Upper lobe of left lung (tissue), 4 donors: Measurements from ENCODE around the gene FAM111B.

Experiments used
- POLR2A ChIP-seq, 4 donors: fragments of 450-650 bp; IDR thresholded peaks; one replicate each; pipeline ENCODE4 v1.5.1; 2016 to 2017; ENCODE audit warnings: antibody characterized with exemption in 4 of 4, mild to moderate bottlenecking in 2 of 4
- TF ChIP-seq, protein P1 (sequence below), 6 experiments: fragments of 450-650 bp in 4 of 6; fragments of 200-600 bp in 2 of 6; sonication (generic) in 2 of 6; IDR thresholded peaks; one replicate each; pipeline ENCODE4 v1.5.1; 2016 to 2019; ENCODE audit warnings: antibody characterized with exemption in 6 of 6

DNA sequence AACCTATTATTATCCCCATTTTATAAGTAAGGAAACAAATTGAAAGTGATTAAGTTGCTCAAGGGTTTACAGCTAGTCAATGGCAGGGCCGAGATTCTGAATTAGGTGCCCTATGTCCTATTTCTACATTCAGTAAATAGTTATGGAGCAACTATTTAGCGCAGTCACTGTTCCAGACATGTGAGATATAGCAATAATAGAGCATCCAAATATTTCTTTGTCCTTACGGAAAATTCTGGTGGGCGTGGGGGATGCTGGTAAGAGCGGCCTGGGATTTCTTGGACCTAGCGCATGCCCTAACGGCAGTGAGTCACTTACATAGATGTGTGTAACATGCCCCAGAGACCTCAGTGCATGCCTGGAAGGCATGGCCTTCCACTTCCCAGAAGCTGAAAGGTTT, 69.3 kb downstream of the FAM111B start:
- no peak for TF ChIP-seq POLR2A (IDR thresholded peaks at IDR 0.05)
- TF ChIP-seq, protein P1, sequence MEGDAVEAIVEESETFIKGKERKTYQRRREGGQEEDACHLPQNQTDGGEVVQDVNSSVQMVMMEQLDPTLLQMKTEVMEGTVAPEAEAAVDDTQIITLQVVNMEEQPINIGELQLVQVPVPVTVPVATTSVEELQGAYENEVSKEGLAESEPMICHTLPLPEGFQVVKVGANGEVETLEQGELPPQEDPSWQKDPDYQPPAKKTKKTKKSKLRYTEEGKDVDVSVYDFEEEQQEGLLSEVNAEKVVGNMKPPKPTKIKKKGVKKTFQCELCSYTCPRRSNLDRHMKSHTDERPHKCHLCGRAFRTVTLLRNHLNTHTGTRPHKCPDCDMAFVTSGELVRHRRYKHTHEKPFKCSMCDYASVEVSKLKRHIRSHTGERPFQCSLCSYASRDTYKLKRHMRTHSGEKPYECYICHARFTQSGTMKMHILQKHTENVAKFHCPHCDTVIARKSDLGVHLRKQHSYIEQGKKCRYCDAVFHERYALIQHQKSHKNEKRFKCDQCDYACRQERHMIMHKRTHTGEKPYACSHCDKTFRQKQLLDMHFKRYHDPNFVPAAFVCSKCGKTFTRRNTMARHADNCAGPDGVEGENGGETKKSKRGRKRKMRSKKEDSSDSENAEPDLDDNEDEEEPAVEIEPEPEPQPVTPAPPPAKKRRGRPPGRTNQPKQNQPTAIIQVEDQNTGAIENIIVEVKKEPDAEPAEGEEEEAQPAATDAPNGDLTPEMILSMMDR (IDR thresholded peaks at IDR 0.05) = no peak
